HG03025 (cell line): Measurements from ENCODE around the gene FGFR1OP2.

Experiments used
- ATAC-seq: cut with Tn5 transposase; IDR thresholded peaks from one replicate; pipeline ENCODE4 v1.9.1; 2021; ENCODE audit warnings: mild to moderate bottlenecking, moderate library complexity; ENCODE audit not compliant: unreplicated experiment, low FRiP score

Gene FGFR1OP2

GRCh38 chr12:27000961-27001360 is 62.7 kb downstream of the FGFR1OP2 start:
- no peak for ATAC-seq

GRCh38 chr12:27001663-27002062 is 63.4 kb downstream of the FGFR1OP2 start:
- no peak for ATAC-seq

- no peak for ATAC-seq
Observed at GRCh38 chr12:27002141-27002540, 63.9 kb downstream of the FGFR1OP2 start.

DNA sequence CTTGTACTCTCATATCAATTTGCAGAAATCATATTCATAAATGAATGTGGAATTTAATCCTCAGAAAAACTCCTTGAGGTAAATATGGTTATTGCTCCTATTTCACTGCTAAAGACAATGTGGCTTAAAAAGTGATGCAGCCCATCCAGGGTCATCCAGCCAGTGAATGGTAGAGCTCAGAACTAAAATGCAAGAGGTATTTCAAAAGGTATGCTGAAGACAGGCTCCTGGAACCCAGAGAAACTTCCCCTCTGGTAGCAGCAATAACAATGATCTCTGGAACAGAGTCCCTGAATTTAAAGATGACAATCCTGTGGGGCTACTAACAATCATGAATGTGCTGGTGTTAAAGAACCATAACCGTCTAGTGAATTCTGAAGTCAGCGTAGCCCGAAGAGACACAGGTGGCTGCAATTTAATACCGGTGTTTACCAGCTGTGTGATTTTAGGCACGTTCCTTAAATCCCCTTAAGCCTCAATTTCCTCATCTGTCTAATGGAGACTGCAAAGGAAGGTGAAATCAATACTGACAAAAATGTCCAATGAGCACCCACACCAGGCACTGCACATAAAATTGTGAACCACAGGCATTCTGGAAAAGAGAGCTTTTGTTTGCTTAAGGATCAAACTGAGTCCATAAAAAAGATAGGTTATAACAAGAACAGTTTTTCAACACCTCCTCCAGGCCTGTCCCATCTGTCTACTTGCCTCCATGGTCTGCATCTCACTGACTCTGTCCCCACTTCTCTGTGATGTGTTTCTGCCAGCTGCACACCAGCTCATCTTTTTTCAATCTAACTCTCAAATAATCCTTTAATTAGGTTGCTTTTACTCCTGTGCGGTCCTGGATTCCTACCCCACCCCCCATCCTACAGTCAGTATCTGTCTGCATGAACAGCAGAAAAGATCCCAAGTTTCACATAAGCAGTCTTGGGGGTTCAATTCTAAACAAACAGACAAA is 65.4 kb downstream of the FGFR1OP2 start:
- no peak for ATAC-seq

DNA sequence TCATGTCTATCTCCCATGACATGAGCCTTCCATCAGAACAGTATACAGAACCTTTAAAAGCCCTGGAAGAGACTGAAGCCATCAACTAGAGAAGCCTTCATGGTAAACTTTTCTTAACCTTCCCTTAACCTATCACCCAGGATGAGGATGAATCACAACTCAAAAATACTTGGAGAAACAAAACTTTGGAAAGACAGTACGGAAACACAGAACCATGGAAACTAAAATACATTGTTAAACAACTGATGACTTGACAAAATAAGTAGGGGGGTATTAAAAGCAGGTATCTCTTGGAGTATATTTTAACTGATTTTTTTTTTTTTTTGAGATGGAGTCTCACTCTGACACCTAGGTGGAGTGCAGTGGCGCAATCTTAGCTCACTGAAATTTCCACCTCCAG is 67.2 kb downstream of the FGFR1OP2 start:
- ATAC-seq = no peak

GRCh38 chr12:27006797-27007467 is 68.7 kb downstream of the FGFR1OP2 start:
- ATAC-seq = no peak

DNA sequence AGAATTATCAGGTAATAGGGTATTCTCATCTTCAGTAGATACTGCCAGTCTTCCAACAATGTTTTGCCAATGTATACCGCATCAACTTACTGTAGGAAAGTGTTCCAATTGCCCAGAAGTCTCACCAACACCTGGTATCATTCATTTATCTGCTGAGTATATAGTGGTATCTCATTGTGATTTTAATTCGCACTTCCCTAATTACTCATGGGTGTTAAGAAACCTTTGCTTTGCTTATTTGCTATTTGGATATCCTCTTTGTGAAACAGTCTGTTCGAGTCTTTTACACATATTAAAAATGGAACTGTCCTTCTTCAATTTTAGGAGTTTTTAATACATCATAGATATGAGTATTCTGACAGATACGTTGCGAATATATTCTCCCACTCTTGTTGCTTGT is 69.8 kb downstream of the FGFR1OP2 start:
- no peak for ATAC-seq

DNA sequence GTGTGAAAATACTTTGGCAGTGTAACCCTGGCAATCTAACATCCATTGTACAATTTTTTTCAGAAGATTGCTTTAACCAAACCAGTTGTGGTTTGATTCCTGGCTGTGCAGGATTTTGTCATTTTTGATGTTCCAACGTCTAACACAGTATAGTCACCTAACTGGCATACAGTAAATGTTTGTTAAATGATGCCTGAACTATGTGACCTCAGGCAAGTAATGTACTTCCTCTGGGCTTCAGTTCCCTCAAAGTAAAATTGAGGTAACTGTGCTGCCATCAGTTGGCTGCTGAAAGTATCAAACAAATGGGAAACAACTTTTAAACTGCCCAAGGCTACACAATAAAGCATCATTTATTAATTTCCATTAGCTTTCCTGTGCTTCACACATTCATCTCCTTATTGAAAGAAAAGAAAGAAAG is 71.6 kb downstream of the FGFR1OP2 start:
- ATAC-seq = no peak

GRCh38 chr12:27012239-27012981 is 74.1 kb downstream of the FGFR1OP2 start:
- ATAC-seq = no peak

GRCh38 chr12:27012982-27013255 is 74.6 kb downstream of the FGFR1OP2 start:
- no peak for ATAC-seq

DNA sequence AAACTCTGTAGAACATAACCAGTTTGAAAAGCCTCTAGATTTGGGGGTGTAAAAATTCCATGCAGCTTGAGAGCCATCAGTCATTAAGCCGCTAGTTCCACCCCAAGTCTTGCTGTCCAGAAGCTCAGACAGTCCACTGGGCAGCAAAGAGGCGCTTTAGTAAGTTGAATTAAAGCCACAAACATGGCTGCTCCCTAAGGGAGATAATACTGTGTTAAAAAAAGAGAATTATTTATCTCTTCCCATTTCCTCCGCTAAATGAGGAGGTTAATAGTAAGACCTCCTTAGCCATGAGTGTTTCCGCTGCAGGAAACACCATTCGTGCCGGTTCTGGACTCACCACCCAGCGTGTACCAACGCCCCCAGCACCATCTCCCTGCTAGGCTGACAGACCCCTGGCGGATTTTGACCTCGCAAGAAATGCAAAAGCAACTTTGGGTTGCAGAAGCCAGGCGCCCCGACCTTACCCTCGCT is 75.4 kb downstream of the FGFR1OP2 start:
- peak; percentile 30 for ATAC-seq

- peak; percentile 75 for ATAC-seq
Observed at GRCh38 chr12:27014085-27014858, 76.0 kb downstream of the FGFR1OP2 start, which contains the start of gene TM7SF3. TM7SF3 (minus strand) TSS chr12:27014384; CDS start chr12:27014168, 216 bp downstream.

GRCh38 chr12:27014859-27015729 is 76.8 kb downstream of the FGFR1OP2 start:
- ATAC-seq = no peak

- no peak for ATAC-seq
Observed at GRCh38 chr12:27015730-27016076, 77.4 kb downstream of the FGFR1OP2 start.
